Measurements from ENCODE around the gene ELL. TPM values are rescaled to one million over a fixed set of nuclear protein-coding genes. Genes with fewer than 3 reads are reported as not detected.
A peak's percentile ranks its signal among the peaks of the same experiment; 100 is the strongest.

The ELL gene
- total RNA-seq, 4 donors from 2014 or later = 5.9 to 12.8 (median 9.9) TPM

DNA sequence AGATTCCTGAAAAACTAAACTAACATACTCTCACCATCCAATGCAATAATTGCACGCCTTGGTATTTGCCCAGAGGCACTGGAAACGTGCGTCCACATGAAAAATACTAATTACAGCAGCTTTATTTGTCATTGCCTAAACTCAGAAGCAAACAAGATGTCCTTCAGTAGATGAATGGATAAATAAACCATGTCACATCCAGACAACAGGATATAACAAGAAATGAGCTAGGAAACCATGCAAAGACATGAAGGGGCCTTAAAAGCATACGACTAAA is 25.0 kb downstream of the ELL start:
- 34 to 42% methylated on average over 4 of the region's 4 CpGs for WGBS, 2 donors
- intact Hi-C loops (cut with DNase I) = no loop called here
- H3K36me3 ChIP-seq = no peaks in the 10 kb centered on the region
- H3K4me1 ChIP-seq = peaks cover 56 to 100% (median 76%) of the 10 kb centered on the region in 3 donors
- H3K4me3 ChIP-seq = no peak overlapping the region
- TF ChIP-seq, protein P1, sequence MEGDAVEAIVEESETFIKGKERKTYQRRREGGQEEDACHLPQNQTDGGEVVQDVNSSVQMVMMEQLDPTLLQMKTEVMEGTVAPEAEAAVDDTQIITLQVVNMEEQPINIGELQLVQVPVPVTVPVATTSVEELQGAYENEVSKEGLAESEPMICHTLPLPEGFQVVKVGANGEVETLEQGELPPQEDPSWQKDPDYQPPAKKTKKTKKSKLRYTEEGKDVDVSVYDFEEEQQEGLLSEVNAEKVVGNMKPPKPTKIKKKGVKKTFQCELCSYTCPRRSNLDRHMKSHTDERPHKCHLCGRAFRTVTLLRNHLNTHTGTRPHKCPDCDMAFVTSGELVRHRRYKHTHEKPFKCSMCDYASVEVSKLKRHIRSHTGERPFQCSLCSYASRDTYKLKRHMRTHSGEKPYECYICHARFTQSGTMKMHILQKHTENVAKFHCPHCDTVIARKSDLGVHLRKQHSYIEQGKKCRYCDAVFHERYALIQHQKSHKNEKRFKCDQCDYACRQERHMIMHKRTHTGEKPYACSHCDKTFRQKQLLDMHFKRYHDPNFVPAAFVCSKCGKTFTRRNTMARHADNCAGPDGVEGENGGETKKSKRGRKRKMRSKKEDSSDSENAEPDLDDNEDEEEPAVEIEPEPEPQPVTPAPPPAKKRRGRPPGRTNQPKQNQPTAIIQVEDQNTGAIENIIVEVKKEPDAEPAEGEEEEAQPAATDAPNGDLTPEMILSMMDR (IDR thresholded peaks at IDR 0.05) = no peak
- no peak for TF ChIP-seq POLR2A (IDR thresholded peaks at IDR 0.05)
- no peak for DNase-seq
- H3K27ac ChIP-seq = peak overlapping the region in 3 of 4 donors; percentile 50 to 72 (median 69)
- no peaks in the 10 kb centered on the region for H3K9me3 ChIP-seq
- no peaks in the 10 kb centered on the region for H3K27me3 ChIP-seq

DNA sequence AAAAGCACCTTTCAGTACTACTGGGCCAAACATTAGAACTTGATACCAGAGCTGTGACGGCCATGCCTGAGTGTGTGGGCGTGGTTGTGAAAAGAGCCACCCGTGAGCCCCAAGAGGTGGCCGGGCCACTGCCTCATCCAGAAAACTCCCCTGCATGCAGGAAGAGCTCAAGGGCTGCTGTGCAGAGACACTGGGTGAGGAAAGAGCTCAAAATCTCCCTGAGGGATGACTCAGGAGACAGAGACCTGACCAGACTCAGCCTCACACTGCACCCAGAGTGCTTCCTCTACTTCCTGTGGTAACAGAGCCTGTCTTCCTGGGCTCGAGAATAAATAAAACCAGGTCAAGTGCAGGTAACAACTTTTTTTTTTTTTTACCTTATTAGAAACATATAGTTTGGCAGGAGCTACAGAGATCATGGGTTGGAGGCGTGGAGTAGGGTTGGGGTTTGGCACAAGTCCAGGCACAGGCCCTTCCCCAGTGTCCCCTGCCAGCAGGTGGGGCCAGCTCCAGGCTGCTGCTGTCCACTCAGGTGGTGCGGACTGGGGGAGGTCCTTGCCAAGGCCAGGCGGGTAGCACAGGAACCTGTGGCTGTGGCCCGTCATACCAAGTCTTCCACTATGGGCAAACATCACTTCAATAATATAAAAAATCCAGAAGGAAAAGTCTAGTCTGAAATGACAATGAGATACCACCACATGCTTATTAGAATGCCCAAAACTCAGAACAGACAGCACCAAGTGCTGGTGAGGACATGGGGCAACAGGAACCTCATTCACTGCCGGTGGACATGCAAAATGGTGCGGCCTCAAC is 25.5 kb downstream of the ELL start:
- H3K4me1 ChIP-seq = peaks cover 51 to 97% (median 71%) of the 10 kb centered on the region in 3 donors
- H3K27me3 ChIP-seq = no peaks in the 10 kb centered on the region
- WGBS, 2 donors = 26 to 32% methylated on average over 7 to 10 of the region's 11 CpGs
- H3K9me3 ChIP-seq = no peaks in the 10 kb centered on the region
- intact Hi-C loops (cut with DNase I) = no loop called here
- no peak overlapping the region for H3K4me3 ChIP-seq
- H3K36me3 ChIP-seq = no peaks in the 10 kb centered on the region
- no peak for DNase-seq
- TF ChIP-seq, protein P1 (IDR thresholded peaks at IDR 0.05) = peak in 1 of 6 experiments; percentile 19
- no peak for TF ChIP-seq POLR2A (IDR thresholded peaks at IDR 0.05)
- peak overlapping the region; percentile 50 to 72 (median 66) for H3K27ac ChIP-seq

DNA sequence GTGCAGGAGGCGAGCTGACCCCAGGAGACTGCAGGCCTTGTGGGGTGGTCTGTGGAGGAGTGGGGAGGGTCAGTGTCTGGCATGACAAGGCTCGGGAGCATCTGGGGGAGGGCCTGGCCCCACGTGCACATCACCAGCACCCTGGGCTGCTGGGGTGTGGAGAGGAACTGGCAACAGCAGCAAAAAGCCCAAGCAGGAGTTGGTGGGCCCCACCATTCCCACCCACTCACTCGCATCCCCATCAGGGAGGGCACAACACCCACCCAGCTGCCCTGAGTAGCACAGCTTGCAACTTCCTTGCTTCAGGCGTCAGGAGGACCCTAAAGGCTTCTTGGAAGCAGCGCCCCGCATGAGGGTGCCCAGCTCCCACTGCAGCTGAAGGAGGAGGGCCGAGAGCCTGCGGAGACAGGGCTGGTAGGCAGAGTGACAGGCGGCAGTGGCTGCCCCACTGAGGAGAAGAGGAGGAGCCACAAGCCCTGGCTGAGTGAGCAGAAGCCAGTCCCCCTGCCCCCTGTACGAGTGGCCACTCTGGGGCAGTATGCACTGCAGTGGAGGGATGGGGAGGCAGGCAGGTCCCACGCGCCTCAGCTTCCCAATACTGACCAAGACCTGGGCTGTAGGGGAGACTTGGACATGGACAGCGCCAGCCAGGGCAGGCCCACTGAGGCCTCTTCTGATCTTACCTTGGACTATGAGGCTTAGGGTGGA is 26.5 kb downstream of the ELL start:
- intact Hi-C loops (cut with DNase I) = no loop called here
- WGBS, 2 donors = 98% methylated on average over 8 of the region's 14 CpGs; no CpG with 5 or more reads in 1 of the 2 donors
- no peak for DNase-seq
- Histone ChIP-seq H3K9me3 (no peaks in the 10 kb centered on the region), H3K4me1 (peaks cover 40 to 87% (median 61%) of the 10 kb centered on the region in 3 donors), H3K36me3 (no peaks in the 10 kb centered on the region), H3K4me3 (no peak overlapping the region), H3K27ac (peak overlapping the region; percentile 50 to 69 (median 64)), H3K27me3 (no peaks in the 10 kb centered on the region)
- TF ChIP-seq POLR2A (IDR thresholded peaks at IDR 0.05) = no peak
- TF ChIP-seq, protein P1 (IDR thresholded peaks at IDR 0.05) = no peak

DNA sequence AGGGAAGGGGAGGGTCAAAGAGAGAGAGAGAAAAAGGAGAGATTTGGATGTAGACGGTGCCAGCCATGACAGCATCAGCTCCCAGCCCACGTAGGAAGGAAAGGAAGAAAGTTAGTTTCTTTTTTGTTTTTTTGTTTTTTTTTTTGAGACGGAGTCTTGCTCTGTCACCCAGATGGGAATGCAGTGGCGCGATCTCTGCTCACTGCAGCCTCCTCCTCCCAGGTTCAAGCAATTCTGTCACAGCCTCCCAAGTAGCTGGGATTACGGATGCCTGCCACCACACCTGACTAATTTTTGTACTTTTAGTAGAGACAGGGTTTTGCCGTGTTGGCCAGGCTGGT is 27.6 kb downstream of the ELL start:
- Histone ChIP-seq H3K4me3 (no peak overlapping the region), H3K36me3 (no peaks in the 10 kb centered on the region), H3K9me3 (no peaks in the 10 kb centered on the region), H3K4me1 (peaks cover 31 to 83% (median 50%) of the 10 kb centered on the region in 3 donors), H3K27me3 (no peaks in the 10 kb centered on the region), H3K27ac (peak overlapping the region; percentile 46 to 77 (median 60))
- intact Hi-C loops (cut with DNase I) = no loop called here
- 46 to 52% methylated on average over 7 of the region's 7 CpGs for whole genome bisulfite sequencing, 2 donors
- DNase-seq = no peak
- no peak for TF ChIP-seq POLR2A (IDR thresholded peaks at IDR 0.05)
- TF ChIP-seq, protein P1 (IDR thresholded peaks at IDR 0.05) = no peak

All from esophagus squamous epithelium (tissue), 5 donors.